ENCODE measurements around the gene CD300LD. TPM values are rescaled to one million over a fixed set of nuclear protein-coding genes. Genes with fewer than 3 reads are reported as not detected.

Gene CD300LD
- total RNA-seq, 3 donors from 2014 or later (not counting 1 experiment from before 2014, with no cell fraction given) = not detected

- Histone ChIP-seq H3K4me1 (ENCODE audit: control insufficient read depth, insufficient read depth, low read length) (no peaks in the 10 kb centered on the region), H3K4me3 (ENCODE audit: low read length) (no peak overlapping the region), H3K36me3 (ENCODE audit: control insufficient read depth, insufficient read depth, low read length) (no peaks in the 10 kb centered on the region), H3K27me3 (ENCODE audit: control insufficient read depth, insufficient read depth, low read length) (peaks cover 7% of the 10 kb centered on the region), H3K27ac (ENCODE audit: low read length) (no peak overlapping the region), H3K9me3 (ENCODE audit: control insufficient read depth, insufficient read depth, low read length) (no peaks in the 10 kb centered on the region)
- TF ChIP-seq CTCF (IDR thresholded peaks at IDR 0.05) = no peak
- ATAC-seq (no peak), DNase-seq (no peak)
- Mint-ChIP-seq H3K4me1 (peaks cover 0 to 9% of the 10 kb centered on the region in 2 donors), H3K27ac (no peak overlapping the region), H3K27me3 (ENCODE audit: low read depth in 2 of 2) (peaks cover 63 to 75% of the 10 kb centered on the region in 2 donors), H3K4me3 (no peak overlapping the region), H3K9me3 (no peaks in the 10 kb centered on the region), H3K36me3 (no peaks in the 10 kb centered on the region)
- intact Hi-C loops (cut with micrococcal nuclease) = no loop called here
- 75% methylated on average over 3 of the region's 3 CpGs for WGBS (ENCODE audit: insufficient coverage)
These were observed 33.6 kb upstream of the CD300LD start for GRCh38 chr17:74625661-74626060.

- DNase-seq (no peak), ATAC-seq (no peak)
- Histone ChIP-seq H3K9me3 (ENCODE audit: control insufficient read depth, insufficient read depth, low read length) (no peaks in the 10 kb centered on the region), H3K4me3 (ENCODE audit: low read length) (no peak overlapping the region), H3K36me3 (ENCODE audit: control insufficient read depth, insufficient read depth, low read length) (no peaks in the 10 kb centered on the region), H3K27ac (ENCODE audit: low read length) (no peak overlapping the region), H3K4me1 (ENCODE audit: control insufficient read depth, insufficient read depth, low read length) (no peaks in the 10 kb centered on the region), H3K27me3 (ENCODE audit: control insufficient read depth, insufficient read depth, low read length) (peaks cover 7% of the 10 kb centered on the region)
- H3K36me3 Mint-ChIP-seq = no peaks in the 10 kb centered on the region
- no peak for TF ChIP-seq CTCF (IDR thresholded peaks at IDR 0.05)
- H3K9me3 Mint-ChIP-seq = no peaks in the 10 kb centered on the region
- WGBS (ENCODE audit: insufficient coverage) = 86% methylated on average over 1 of the region's 1 CpG
- intact Hi-C loops (cut with micrococcal nuclease) = no loop called here
- no peak overlapping the region for H3K4me3 Mint-ChIP-seq
- H3K27me3 Mint-ChIP-seq (ENCODE audit: low read depth in 2 of 2) = peaks cover 58 to 73% of the 10 kb centered on the region in 2 donors
- peaks cover 0 to 12% of the 10 kb centered on the region in 2 donors for H3K4me1 Mint-ChIP-seq
- no peak overlapping the region for H3K27ac Mint-ChIP-seq
These were observed 32.0 kb upstream of the CD300LD start for GRCh38 chr17:74624131-74624530.

GRCh38 chr17:74623693-74624093, 31.6 kb upstream of the CD300LD start, which contains the start of gene CD300E:
Gene CD300E (minus strand): TSS chr17:74623738. CDS start chr17:74623621, 117 bp downstream.
- no peak within 1 kb of the TSS for H3K4me3 Mint-ChIP-seq
- intact Hi-C loops (cut with micrococcal nuclease) = no loop called here
- no peak for TF ChIP-seq CTCF (IDR thresholded peaks at IDR 0.05)
- Histone ChIP-seq H3K9me3 (ENCODE audit: control insufficient read depth, insufficient read depth, low read length) (no peaks in the 10 kb centered on the region), H3K27ac (ENCODE audit: low read length) (peak within 1 kb of the TSS; percentile 23), H3K4me1 (ENCODE audit: control insufficient read depth, insufficient read depth, low read length) (no peaks in the 10 kb centered on the region), H3K36me3 (ENCODE audit: control insufficient read depth, insufficient read depth, low read length) (no peaks in the 10 kb centered on the region), H3K4me3 (ENCODE audit: low read length) (peak within 1 kb of the TSS; percentile 7), H3K27me3 (ENCODE audit: control insufficient read depth, insufficient read depth, low read length) (peaks cover 7% of the 10 kb centered on the region)
- no peaks in the 10 kb centered on the region for H3K36me3 Mint-ChIP-seq
- H3K27me3 Mint-ChIP-seq (ENCODE audit: low read depth in 2 of 2) = peaks cover 58 to 73% of the 10 kb centered on the region in 2 donors
- H3K27ac Mint-ChIP-seq = no peak within 1 kb of the TSS
- no peak for DNase-seq
- H3K4me1 Mint-ChIP-seq = peaks cover 0 to 13% of the 10 kb centered on the region in 2 donors
- H3K9me3 Mint-ChIP-seq = no peaks in the 10 kb centered on the region
- no peak for ATAC-seq
- WGBS (ENCODE audit: insufficient coverage) = 50% methylated on average over 5 of the region's 5 CpGs

GRCh38 chr17:74619077-74619673, 27.1 kb upstream of the CD300LD start:
- Mint-ChIP-seq H3K9me3 (no peaks in the 10 kb centered on the region), H3K4me1 (peaks cover 0 to 32% of the 10 kb centered on the region in 2 donors), H3K27me3 (ENCODE audit: low read depth in 2 of 2) (peaks cover 47 to 55% of the 10 kb centered on the region in 2 donors), H3K4me3 (no peak overlapping the region), H3K36me3 (no peaks in the 10 kb centered on the region), H3K27ac (no peak overlapping the region)
- H3K36me3 ChIP-seq (ENCODE audit: control insufficient read depth, insufficient read depth, low read length) = no peaks in the 10 kb centered on the region
- ATAC-seq = no peak
- no peaks in the 10 kb centered on the region for H3K27me3 ChIP-seq (ENCODE audit: control insufficient read depth, insufficient read depth, low read length)
- whole genome bisulfite sequencing (ENCODE audit: insufficient coverage) = 90% methylated on average over 2 of the region's 2 CpGs
- no peak overlapping the region for H3K4me3 ChIP-seq (ENCODE audit: low read length)
- intact Hi-C loops (cut with micrococcal nuclease) = no loop called here
- TF ChIP-seq CTCF (IDR thresholded peaks at IDR 0.05) = no peak
- H3K9me3 ChIP-seq (ENCODE audit: control insufficient read depth, insufficient read depth, low read length) = no peaks in the 10 kb centered on the region
- peaks cover under 1% of the 10 kb centered on the region for H3K4me1 ChIP-seq (ENCODE audit: control insufficient read depth, insufficient read depth, low read length)
- no peak overlapping the region for H3K27ac ChIP-seq (ENCODE audit: low read length)
- no peak for DNase-seq

Data from natural killer cell (primary cell).